Measurements from ENCODE around the gene EPHB2.
"Not testable (repeated sequence)": the region's sequence is repeated elsewhere in the genome, so short reads cannot be mapped to it uniquely, and the experiment has no call there.

The EPHB2 gene

DNA sequence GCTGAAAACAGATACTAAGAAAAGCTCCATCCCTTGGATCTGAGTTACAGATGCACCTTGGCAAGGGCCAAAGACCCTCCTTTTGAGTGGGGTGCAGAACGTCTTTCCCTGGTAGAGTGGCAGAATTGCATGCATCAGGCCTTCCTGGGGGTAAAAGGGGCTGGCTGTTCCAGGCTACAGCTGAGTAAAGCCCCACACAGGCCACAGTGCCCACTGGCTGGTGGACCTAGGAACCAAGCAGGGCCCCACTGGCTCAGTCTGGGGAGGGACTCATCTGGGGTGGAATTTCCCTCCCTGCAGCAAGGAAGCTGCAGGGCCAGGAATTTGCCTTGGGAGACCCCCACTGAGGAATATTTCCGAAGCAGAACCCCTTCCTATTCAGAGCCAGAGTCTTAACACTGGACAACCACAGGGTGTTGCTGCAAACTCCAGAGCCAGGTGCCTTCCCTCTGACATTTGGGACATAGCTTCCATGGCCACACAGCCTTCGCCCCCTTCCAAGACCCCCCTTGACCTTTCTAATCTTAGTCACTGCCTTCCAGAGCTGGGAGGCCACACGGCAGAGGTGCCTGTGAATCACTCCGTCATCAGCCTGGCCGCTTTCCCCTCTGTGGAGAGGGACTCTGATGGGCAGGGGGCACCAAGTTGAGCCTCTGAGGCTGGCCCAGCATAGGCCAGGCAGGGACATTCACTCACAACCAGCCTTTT, 209.5 kb downstream of the EPHB2 start:
- ATAC-seq: no peak

DNA sequence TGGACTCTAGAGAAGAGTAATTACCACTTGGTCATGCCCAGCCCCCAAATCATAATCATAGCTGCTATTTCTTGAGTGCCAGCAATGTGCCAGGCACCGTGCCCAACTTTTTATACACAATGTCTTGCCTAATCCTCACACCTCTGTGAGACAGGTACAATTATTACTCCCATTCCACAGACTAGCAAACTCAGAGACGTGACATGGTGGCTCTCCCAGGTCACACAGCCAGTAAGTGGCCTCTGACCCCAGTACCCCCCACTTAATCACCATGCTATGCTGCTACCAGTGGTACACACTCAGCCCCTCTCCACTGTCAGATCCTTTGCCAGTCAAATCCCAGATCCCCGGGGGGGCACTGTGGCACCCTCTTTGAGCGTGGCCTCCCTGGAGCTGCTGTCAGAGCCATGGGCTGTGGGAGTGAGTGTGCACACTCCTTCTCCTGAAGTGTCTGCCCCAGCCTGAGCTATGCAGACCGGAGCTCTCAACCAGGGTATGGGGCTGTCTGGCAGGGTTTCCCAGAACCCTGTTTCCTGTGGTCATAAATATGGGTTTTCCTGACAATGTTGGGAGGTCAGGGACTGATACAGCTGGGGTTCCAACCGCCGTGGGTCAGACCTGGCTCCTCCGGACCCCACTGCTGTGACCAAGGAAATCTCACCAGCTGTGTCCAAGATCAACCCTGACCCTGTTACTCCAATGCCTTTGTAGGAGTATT, 210.3 kb downstream of the EPHB2 start:
- no peak for ATAC-seq

DNA sequence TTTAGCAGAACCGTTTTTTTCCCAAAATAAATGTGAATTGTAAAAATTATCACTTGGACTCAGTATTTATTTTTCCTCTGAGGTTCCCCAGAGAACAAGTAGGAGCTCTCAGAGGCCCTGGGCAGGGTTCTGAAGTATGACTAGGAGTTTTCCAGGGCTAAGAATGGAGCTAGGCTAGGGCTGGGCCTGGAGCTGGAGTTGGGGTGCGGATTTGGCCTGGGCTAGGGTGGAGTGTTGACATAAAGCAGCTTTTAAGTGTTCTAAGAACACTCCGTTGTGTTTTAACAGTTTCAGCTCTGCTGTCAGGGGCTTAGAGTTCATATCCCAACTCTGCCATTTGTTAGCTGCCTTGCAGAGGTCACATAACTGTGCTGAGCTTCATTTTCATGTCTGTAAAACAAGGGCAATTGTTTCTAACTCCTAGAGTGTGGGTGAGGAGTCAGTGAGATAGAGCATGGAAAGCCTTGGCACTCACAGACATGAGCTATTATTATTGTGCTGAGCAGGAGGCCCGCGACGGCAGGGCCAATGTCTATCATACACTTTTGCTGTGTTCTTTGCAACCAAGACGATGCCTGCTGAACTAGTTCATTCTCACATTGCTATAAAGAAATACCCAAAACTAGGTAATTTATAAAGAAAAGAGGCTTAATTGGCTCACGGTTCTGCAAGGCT, 210.9 kb downstream of the EPHB2 start:
- no peak for ATAC-seq

DNA sequence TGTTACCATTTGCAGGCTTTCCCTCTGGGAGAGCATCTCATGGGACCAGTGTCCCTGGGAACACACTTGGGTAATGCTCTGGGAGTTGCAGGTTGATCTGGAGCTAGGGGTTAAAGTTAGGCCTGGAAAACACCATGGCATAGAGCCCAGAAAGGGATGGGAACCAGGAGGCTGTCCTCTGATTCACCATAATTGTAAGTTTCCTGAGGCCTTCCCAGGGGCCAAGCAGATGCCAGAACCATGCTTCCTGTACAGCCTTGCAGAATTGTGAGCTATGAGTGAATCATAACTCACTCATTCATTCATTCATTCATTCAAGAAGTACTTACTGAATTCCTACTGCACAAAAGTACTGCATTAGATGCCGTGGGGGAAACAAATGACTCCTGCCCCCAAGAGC, 212.0 kb downstream of the EPHB2 start:
- ATAC-seq: no peak

DNA sequence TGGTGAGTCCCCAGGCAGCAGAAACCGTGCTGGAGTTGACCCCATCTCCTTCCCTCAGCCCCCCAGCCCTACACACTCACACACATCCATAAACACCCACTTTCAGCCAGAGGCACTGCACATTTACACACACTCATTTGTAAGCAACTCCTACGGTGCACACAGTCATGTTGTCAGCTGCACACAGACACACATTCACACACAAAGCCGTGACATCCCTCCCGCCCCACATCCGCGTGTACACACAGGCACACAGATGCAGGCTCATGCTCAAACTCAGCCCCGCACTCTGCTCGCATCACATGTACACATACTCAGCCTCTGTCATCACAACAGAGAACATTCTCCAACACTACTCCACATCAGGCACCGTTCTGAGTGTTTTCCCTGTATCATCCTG, 214.5 kb downstream of the EPHB2 start:
- no peak for ATAC-seq

DNA sequence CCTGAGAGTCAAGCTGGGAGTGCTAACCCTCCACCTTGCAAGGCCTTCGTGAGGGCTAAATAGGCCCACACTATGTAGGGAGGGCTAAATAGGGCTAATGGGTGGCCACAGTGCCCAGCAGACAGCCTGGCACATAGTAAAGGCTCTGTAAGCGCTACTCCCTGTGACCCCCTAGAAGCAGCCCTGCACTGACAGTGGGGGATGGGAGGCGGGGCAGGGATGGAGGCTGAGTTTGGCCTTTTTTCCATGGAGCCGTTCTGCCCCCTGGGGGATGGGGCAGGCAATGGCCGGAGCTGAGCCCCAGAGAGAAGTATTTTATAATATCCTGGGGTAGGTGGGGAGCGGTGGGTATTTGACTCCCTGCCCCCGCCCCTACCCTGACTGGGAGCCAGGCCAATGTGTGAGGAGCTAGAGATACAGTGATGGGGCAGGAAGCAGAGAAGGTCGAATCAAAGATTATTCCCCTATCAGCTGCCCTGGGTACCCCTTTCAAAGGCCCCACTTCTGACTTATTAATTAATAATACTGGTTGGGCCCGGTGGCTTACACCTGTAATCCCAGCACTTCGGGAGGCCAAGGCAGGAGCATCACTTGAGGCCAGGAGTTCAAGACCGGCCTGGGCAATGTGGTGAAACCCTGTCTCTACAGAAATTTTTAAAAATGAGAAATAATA, 219.7 kb downstream of the EPHB2 start:
- ATAC-seq: no peak

DNA sequence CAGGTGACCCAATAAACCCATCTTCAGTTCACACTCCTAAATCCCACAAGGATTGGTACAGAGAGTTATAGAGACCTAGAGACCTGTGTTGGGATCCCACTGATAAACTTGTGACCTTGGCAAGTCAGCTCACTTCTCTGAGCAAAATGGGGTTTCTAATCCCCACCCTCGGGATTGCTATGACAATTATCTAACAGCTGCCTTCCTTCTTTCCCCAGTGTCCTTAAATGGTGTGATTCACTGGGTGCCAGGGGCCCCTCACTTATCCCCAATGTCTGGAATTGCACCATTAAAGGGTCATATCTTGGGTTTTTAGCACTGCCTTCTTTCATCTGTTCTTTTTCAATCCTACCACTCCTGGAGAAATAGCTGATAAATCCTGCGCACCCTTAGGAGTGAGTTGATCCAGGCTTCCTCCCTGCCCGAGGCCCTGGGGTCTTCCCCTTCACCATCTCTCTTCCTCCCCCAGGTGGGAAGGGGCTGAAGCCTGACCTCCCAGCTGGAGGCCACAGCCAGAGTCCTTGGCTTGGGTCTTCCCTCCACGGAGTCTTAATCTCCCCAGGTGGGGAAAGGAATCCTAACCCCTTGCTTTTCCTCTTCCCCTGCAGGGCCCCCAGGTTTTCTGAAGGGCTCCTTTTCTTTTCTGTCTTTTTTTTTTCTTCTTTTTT, 222.3 kb downstream of the EPHB2 start:
- ATAC-seq: no peak

DNA sequence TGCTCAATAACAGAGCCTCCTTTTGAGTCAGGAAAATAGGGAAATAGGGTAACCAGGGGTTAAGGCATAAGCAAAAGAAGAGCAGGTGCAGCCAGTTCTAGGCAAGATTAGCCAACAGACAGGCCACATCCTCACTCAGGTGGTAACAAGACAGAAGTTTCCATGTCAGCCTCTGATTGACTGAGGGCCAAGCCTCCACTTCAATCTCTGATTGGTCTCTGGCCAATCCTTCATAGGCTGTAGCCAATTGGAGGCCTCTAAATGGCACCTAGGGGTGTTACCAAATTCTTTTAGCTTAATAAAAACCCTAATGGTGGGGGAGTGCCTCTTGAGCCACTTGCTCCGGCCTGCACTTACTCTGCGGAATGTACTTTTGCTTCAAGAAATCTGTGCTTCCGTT, 224.8 kb downstream of the EPHB2 start:
- no peak for ATAC-seq

DNA sequence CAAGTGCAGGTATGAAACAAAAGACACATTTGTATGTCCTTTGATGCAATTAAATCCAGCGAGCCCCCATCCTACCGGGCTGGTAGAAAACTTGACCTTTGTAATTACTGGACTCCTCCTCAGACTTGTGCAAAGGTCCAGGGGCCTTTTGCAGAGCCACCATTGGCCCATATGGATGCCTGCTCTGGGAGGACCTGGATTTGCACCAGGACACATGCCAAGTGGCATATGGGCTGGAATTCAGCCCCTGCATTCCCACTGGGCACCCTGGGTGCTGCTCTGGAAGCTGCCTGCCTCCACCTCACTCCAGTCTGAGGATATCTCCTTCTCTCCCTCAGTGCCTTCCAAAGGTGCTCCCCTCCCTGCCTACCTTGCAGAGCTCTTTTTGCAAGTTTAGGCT, 226.0 kb downstream of the EPHB2 start:
- no peak for ATAC-seq

DNA sequence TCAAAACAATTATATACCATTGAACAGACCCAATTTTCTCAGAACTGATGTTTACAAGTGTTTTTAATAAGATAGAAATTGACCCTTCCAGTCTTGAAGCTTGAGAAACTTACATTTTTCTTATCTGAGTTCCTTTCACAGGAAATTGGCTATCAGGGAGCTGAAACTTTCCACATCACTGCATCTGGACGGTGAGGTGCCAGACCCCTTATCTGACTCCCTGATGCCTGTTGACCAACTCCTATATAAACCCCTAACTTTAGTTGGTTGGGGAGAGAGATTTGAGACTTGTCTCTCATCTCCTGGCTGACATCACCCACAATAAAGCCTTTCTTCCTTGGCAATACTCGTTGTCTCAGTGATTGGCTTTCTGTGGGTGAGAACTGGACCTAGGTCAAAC, 230.6 kb downstream of the EPHB2 start:
- ATAC-seq: no peak

DNA sequence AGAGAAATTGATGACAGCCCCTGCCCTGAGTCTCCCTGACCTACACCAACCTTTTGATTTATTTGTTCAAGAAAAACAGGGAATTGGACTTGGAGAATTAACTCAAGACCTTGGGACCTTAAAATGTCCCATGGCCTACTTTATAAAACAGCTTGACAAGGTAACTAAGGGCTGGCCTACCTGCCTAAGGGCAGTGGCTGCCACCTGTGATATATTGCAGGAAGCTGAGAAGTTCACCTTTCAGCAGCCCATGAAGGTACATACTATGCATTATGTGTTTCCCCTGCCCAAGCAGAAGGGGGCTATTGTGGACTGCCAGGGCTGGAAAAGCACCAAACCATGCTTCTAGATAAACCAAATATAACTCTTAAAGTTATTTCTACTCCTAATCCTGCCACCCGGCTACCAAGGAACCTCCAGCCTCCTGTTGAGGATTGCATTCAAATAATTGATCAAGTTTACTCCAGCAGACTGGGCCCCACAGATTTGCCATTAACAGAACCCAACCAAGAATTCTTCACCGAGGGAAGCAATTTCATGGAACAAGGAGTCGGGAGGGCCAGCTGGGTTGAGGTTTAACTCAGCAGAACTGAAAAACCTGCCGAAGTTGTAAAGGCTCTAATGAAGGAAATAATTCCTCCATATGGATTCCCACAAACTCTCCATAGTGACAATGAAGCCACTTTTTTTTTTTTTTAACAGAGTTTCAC, 233.9 kb downstream of the EPHB2 start:
- ATAC-seq: no peak

DNA sequence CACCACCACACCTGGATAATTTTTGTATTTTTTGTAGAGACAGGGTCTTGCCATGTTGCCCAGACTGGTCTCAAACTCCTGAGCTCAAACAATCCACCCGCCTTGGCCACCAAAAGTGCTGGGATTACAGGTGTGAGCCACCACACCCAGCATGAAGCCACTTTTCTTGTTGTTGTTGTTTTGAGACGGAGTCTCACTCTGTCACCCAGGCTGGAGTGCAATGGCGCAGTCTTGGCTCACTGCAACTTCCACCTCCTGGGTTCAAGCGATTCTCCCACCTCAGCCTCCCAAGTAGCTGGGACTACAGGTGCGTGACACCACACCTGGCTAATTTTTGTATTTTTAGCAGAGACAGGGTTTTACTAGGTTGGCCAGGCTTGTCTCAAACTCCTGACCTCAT, 234.5 kb downstream of the EPHB2 start:
- ATAC-seq: not testable (repeated sequence)

DNA sequence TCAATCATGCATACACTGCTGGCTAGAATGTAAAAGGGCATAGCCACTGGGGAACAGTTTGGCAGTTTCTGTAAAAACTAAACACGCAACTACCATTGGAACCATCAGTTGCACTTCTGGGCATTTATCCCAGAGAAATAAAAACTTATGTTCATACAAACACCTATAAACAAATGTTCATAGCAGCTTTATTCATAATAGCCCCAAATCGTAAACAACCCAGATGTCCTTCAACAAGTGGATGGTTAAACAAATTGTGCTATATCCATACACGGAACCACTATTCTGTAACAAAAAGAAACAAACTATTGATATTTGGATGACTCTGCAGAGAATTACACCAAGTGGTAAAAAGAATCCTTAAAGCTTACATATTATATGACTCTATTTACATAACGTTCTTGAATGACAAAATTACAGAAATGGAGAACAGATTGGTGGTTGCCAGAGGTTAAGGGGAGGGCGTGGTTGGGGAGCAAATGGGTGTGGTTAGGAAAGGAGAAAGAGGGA, 239.2 kb downstream of the EPHB2 start:
- no peak for ATAC-seq

DNA sequence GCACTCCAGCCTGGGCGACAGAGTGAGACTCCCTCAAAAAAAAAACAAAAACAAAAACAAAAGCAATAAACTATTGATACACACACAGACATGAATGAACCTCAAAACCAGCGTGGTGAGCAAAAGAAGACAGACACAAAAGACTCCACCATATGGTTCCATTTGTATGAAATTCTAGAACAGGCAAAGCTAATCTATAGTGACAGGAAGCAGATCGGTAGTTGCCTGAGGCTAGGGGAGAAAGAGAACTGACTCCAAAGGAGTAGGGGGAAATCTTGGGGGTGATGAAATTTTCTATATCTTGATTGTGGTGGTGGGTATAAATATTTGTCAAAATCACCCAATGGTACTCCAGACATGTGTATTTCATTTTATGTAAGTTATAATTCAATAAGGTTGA, 241.2 kb downstream of the EPHB2 start:
- ATAC-seq: no peak

DNA sequence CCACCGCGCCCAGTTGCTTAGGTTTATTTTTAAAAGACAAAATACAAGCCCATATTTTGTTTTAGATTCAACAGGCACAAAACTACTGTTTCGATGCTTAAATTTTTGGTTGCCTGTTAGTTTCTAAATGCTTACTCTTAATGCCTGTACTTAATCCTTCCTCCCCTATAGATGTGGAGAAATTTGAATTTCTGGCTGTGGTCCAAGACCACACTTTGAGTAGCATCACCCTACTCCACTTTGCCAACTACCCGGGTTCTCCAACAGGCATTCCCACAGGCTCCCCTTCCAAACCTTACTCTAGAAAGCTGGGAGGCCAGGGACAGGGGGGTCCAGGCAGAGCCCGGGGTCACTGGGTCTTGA, 242.0 kb downstream of the EPHB2 start:
- ATAC-seq: no peak

DNA sequence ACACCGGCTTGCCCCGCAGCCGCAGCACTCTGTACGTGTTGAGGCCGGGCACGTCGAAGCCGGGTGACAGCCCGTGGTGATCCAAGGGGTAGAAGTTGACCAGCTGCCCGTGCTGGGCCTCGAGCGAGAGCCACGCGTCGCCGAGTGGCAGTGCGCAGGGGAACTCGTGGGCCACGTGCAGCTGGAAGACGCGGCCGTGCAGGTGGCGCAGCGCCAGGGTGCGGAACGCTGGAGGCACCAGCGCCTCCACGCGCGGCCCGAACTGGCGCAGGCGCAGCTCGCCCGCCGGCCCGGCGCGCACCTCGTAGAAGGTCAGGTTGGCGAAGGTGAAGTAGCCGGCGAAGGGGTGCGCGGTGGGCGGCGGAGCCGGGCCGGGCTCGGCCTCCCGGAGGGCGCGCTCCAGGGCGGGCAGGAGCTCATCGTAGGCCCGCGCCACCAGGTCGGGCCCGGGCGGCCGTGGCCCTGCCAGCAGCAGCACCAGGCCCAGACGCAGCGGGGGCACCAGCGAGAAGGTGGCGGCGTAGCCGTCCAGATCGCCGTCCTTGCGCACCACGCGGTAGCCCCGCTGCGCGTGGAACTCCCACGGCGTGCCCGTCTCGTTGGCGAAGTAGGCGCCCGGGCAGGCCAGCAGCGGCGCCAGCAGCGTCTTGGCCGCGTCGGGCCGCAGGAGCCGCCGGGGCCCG, 242.6 kb downstream of the EPHB2 start:
- ATAC-seq: no peak

DNA sequence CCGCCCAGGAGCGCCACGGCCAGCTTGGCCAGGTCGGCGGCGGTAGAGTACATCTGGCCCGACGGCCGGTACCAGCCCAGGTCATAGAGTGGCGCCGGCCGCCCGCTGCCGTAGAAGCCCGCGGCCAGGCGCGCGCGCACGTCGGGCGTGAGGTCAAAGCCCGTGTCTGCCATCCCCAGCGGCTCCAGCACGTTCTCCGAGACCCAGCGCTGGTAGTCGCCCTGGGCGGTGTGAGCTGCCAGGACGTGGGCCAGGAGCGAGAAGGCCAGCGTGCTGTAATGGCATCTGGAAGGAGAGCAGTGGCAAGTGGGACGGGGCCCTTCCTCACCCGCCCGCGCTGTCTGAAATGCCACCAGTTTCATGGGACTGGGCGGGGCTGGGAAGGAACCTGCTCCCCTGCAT, 243.1 kb downstream of the EPHB2 start:
- no peak for ATAC-seq

DNA sequence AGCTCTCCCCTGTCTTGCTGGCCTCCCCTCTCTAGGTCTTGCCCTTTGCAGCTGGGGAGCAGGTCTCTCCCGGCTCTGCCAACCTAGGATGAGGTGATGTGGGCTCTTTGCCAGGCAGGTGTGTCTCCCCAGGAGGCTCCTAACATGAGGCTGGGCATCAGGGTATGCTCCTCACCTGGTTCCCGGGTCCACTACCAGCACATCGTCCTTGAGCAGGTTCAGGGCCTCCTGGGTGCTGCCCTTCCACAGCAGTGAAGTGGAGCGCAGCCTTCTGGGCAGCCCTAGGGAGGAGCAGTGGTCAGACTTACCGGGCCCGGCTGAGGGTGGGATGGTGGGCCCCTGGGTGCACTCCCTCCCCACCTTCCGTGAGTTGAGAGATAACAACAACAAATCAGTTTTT, 244.5 kb downstream of the EPHB2 start:
- ATAC-seq: no peak

DNA sequence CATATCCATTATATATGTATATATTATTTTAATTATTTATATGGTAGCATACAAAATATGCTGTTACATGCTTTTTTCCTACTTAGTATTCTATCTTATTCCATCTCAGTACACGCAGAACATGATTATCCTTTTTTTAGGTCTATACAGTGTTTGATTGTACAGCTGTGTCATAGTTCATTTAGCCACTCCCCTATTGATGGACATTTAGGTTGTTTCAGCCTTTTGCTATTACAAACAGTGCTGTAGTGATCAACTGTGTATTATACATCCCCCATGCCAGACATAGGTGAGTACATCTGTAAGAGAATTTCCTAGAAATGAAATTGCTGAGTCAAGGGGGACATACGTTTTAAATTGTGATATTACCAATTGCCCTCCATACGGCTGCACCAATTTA, 246.4 kb downstream of the EPHB2 start:
- no peak for ATAC-seq

DNA sequence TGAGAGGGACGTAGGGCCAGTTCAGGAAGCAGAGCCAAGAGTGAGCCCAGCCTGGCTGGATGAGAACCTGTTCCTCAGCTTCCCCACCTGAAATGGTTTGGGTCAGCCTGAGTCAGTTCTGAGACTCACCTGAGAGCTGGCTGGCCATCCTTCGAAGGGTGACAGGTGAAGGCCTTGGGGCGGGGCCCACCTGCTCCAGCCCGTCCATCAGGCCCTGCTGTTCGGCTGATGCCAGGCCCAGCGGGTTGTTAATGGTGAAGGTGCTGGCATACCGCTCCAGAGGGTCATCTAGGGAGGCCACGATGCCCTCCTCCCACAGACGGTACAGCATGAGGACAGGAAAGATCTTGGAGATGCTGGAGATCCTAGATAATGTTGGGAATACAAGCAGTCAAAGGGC, 247.9 kb downstream of the EPHB2 start:
- no peak for ATAC-seq

DNA sequence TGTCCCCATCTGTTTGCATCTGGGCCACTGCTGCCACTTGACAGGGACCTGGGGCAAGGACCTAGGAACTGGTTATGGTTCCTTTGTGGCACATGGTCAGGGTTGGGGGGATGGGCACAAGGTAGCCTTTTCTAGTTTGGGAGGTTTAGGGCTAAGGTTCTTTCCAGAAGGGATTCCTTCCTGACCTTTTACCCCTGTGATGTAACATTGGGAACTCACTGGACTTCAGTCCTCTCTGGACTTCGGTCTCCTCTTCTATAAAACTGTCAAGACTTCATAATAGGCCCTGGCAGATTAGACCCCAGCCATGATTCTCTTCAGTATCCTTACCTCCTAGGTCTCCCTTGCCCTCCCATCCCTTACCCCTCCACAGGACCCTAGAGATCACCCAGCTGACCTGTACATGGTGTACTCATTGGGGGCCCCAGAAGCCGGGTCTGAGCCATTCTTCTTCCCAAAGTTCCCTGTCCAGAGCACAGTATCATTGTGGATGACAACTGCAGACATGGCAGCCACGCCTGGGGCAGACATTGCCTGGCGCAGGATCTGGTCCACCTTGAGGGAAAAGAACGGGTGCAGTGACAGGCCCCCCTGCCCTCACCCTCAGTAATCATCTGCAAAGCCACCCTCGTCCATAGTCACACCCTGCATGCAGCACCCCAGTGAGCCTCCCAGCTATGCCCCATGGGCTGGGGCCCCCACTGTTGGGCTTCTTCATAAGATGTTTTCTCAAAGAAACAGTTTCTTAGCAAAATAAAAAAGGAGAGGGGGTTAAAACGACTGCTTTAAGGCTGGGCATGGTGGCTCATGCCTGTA, 249.1 kb downstream of the EPHB2 start:
- ATAC-seq: no peak
